ENCODE measurements around the gene PPP4R1. TPM values are rescaled to one million over a fixed set of nuclear protein-coding genes. Genes with fewer than 3 reads are reported as not detected.

Gene PPP4R1
- total RNA-seq, 1 experiment from 2014 or later, result 66.7 TPM

- peaks cover 6 to 30% of the 10 kb centered on the region in 2 experiments; a peak in 3 of 4 replicates for H3K36me3 ChIP-seq (ENCODE audit: control insufficient read depth in 1 of 2, insufficient read depth in 2 of 2, low read length in 2 of 2)
Observed at GRCh38 chr18:9569178-9569577, 45.2 kb downstream of the PPP4R1 start.

GRCh38 chr18:9568186-9568585 is 46.2 kb downstream of the PPP4R1 start:
- RAD21 ChIA-PET (ENCODE audit: low non-redundant PET in 1 of 2, low total read pairs in 2 of 2, uncharacterized antibody in 2 of 2, unreplicated experiment in 2 of 2), result no interaction called here
- Histone ChIP-seq H3K9ac (ENCODE audit: low read length) (no peak overlapping the region), H3K4me2 (ENCODE audit: low read length) (no peak overlapping the region), H4K20me1 (ENCODE audit: insufficient read depth) (no peaks in the 10 kb centered on the region), H2AFZ (ENCODE audit: low read depth, low read length, poor library complexity, severe bottlenecking) (no peak overlapping the region), H3K36me3 (ENCODE audit: control insufficient read depth in 1 of 2, insufficient read depth in 2 of 2, low read length in 2 of 2) (peaks cover 6 to 20% of the 10 kb centered on the region in 2 experiments; a peak in 3 of 4 replicates), H3K27ac (ENCODE audit: low read depth, low read length) (no peak overlapping the region), H3K27me3 (ENCODE audit: insufficient read depth, low read length) (no peaks in the 10 kb centered on the region), H3K9me2 (ENCODE audit: insufficient read depth) (no peaks in the 10 kb centered on the region), H3K4me3 (replicated peaks in 1 of 2; ENCODE audit: low read depth in 1 of 2, low read length in 2 of 2) (no peak overlapping the region), H3K4me1 (ENCODE audit: control insufficient read depth in 1 of 2, insufficient read depth in 2 of 2, low read length in 2 of 2) (no peaks in the 10 kb centered on the region), H3K79me2 (ENCODE audit: insufficient read depth, low read length) (no peaks in the 10 kb centered on the region), H3K9me3 (ENCODE audit: control insufficient read depth in 1 of 2, insufficient read depth in 1 of 2, low read depth in 1 of 2, low read length in 2 of 2) (no peaks in the 10 kb centered on the region)
- BruUV-seq (replicated peaks), result no TSS peak
- POLR2A ChIA-PET, result no interaction called here
- DNase-seq (ENCODE audit: low read depth, low spot score) (no peak), ATAC-seq (no peak)
- CTCF ChIA-PET, result no interaction called here
- intact Hi-C loops (cut with micrococcal nuclease), result no loop called here
- no peak for TF ChIP-seq FOSL1 (IDR thresholded peaks at IDR 0.05; ENCODE audit: low read depth)
- no peak for TF ChIP-seq CBX3 (IDR thresholded peaks at IDR 0.05; ENCODE audit: low read depth)
- TF ChIP-seq EZH2phosphoT487 (IDR thresholded peaks at IDR 0.05; ENCODE audit: borderline replicate concordance), result no peak
- TF ChIP-seq POLR2AphosphoS5 (IDR thresholded peaks at IDR 0.05; ENCODE audit: low read depth, low read length), result no peak
- TF ChIP-seq MAX (IDR thresholded peaks at IDR 0.05), result no peak
- TF ChIP-seq ZFX (IDR thresholded peaks at IDR 0.05), result no peak
- TF ChIP-seq CEBPB (IDR thresholded peaks at IDR 0.05; ENCODE audit: low read depth), result no peak
- TF ChIP-seq ATF3 (IDR thresholded peaks at IDR 0.05), result no peak
- no peak for TF ChIP-seq RAD21 (IDR thresholded peaks at IDR 0.05; ENCODE audit: low read depth)
- TF ChIP-seq EGR1 (IDR thresholded peaks at IDR 0.05; ENCODE audit: low read depth), result no peak
- no peak for TF ChIP-seq SRF (IDR thresholded peaks at IDR 0.05; ENCODE audit: low read depth)
- TF ChIP-seq ELF1 (IDR thresholded peaks at IDR 0.05; ENCODE audit: borderline replicate concordance, low read depth), result no peak
- TF ChIP-seq YY1 (IDR thresholded peaks at IDR 0.05; ENCODE audit: extremely low read depth, insufficient replicate concordance, low read depth, low read length), result no peak
- no peak for TF ChIP-seq REST (IDR thresholded peaks at IDR 0.05; ENCODE audit: low read depth)
- no peak for TF ChIP-seq TCF7L2 (IDR thresholded peaks at IDR 0.05; ENCODE audit: borderline replicate concordance, extremely low read depth, insufficient read depth, insufficient read length)

More at GRCh38 chr18:9569178-9569577, 45.2 kb downstream of the PPP4R1 start:
- ChIA-PET RAD21 (ENCODE audit: low non-redundant PET in 1 of 2, low total read pairs in 2 of 2, uncharacterized antibody in 2 of 2, unreplicated experiment in 2 of 2) (no interaction called here), CTCF (no interaction called here), POLR2A (interaction anchor here (1.0 kb wide), 1 partner anchor 121 kb away, joined by 3 read pairs; no protein-coding TSS in a partner anchor)
- Histone ChIP-seq H3K27ac (ENCODE audit: low read depth, low read length) (no peak overlapping the region), H3K4me2 (ENCODE audit: low read length) (no peak overlapping the region), H3K79me2 (ENCODE audit: insufficient read depth, low read length) (no peaks in the 10 kb centered on the region), H3K9ac (ENCODE audit: low read length) (no peak overlapping the region), H3K4me1 (ENCODE audit: control insufficient read depth in 1 of 2, insufficient read depth in 2 of 2, low read length in 2 of 2) (no peaks in the 10 kb centered on the region), H2AFZ (ENCODE audit: low read depth, low read length, poor library complexity, severe bottlenecking) (no peak overlapping the region), H3K9me3 (ENCODE audit: control insufficient read depth in 1 of 2, insufficient read depth in 1 of 2, low read depth in 1 of 2, low read length in 2 of 2) (no peaks in the 10 kb centered on the region), H3K4me3 (replicated peaks in 1 of 2; ENCODE audit: low read depth in 1 of 2, low read length in 2 of 2) (no peak overlapping the region), H4K20me1 (ENCODE audit: insufficient read depth) (no peaks in the 10 kb centered on the region), H3K9me2 (ENCODE audit: insufficient read depth) (no peaks in the 10 kb centered on the region), H3K27me3 (ENCODE audit: insufficient read depth, low read length) (no peaks in the 10 kb centered on the region)
- no peak for DNase-seq (ENCODE audit: low read depth, low spot score)
- no peak for ATAC-seq
- TF ChIP-seq EZH2phosphoT487 (IDR thresholded peaks at IDR 0.05; ENCODE audit: borderline replicate concordance) (no peak), FOSL1 (IDR thresholded peaks at IDR 0.05; ENCODE audit: low read depth) (no peak), MAX (IDR thresholded peaks at IDR 0.05) (no peak), ATF3 (IDR thresholded peaks at IDR 0.05) (no peak)
- BruUV-seq (replicated peaks), result no TSS peak
- intact Hi-C loops (cut with micrococcal nuclease), result no loop called here

All from HCT116 (cell line).